Measurements from ENCODE around the gene GUCY2D. TPM values are rescaled to one million over a fixed set of nuclear protein-coding genes. Genes with fewer than 3 reads are reported as not detected.

Gene GUCY2D
- total RNA-seq, 1 donor, result not detected

DNA sequence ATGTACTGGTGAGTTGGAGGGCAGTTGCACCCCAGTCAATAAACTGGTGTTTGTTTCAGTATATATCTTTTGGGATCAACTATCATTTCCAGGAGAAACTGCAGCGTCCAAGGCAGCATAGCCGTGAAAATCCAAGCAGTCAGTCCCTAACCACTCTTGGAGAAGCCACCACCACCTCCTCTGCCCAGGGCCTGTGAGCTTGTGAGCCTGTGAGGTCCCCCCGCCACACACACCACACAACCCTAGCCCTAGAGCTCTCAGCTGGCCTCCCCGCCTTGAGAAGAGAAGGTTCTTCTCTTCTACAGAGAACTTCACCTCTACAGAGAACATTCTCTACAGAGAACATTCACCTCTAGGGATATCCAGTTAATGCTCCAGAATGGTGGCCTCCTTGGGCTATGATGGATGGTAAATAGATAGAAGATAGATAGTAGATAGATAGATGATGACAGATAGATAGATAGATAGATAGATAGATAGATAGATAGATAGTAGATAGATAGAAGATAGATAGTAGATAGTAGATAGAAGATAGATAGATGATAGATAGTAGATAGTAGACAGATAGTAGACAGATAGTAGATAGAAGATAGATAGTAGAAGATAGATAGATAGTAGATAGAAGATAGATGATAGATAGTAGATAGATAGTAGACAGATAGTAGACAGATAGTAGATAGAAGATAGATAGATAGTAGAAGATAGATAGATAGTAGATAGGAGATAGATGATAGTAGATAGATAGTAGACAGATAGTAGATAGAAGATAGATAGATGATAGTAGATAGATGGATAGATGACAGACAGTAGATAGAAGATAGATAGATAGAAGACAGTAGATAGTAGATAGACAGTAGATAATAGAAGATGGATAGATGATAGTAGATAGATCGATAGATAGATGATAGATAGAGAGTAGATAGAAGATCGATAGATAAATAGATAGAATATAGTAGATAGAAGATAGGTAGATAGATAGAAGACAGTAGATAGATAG lies 50.1 kb downstream of the GUCY2D start:
- H3K4me1 ChIP-seq (ENCODE audit: insufficient read depth, low read length), result peaks cover 13% of the 10 kb centered on the region
- no peaks in the 10 kb centered on the region for H3K79me2 ChIP-seq (ENCODE audit: insufficient read depth, low read length)
- H3K4me2 ChIP-seq (ENCODE audit: insufficient read depth, low read length), result no peak overlapping the region
- TF ChIP-seq, protein P1, sequence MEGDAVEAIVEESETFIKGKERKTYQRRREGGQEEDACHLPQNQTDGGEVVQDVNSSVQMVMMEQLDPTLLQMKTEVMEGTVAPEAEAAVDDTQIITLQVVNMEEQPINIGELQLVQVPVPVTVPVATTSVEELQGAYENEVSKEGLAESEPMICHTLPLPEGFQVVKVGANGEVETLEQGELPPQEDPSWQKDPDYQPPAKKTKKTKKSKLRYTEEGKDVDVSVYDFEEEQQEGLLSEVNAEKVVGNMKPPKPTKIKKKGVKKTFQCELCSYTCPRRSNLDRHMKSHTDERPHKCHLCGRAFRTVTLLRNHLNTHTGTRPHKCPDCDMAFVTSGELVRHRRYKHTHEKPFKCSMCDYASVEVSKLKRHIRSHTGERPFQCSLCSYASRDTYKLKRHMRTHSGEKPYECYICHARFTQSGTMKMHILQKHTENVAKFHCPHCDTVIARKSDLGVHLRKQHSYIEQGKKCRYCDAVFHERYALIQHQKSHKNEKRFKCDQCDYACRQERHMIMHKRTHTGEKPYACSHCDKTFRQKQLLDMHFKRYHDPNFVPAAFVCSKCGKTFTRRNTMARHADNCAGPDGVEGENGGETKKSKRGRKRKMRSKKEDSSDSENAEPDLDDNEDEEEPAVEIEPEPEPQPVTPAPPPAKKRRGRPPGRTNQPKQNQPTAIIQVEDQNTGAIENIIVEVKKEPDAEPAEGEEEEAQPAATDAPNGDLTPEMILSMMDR (IDR thresholded peaks at IDR 0.05; ENCODE audit: extremely low read depth, low read depth, low read length), result no peak
- H3K4me3 ChIP-seq (ENCODE audit: insufficient read depth, low read length), result no peak overlapping the region
- H3K9me3 ChIP-seq (ENCODE audit: low read depth, low read length), result no peaks in the 10 kb centered on the region
- H4K20me1 ChIP-seq (ENCODE audit: insufficient read depth, low read length), result no peaks in the 10 kb centered on the region
- H3K27ac ChIP-seq (ENCODE audit: low read depth, low read length), result no peak overlapping the region
- no peak for DNase-seq (ENCODE audit: insufficient read length, low spot score, missing footprints)
- H3K27me3 ChIP-seq (ENCODE audit: insufficient read depth, low read length), result peaks cover 31% of the 10 kb centered on the region
- H3K36me3 ChIP-seq (ENCODE audit: insufficient read depth, low read length), result no peaks in the 10 kb centered on the region
- H2AFZ ChIP-seq (ENCODE audit: low read length), result no peak overlapping the region

- Histone ChIP-seq H3K79me2 (ENCODE audit: insufficient read depth, low read length) (no peaks in the 10 kb centered on the region), H2AFZ (ENCODE audit: low read length) (no peak overlapping the region), H4K20me1 (ENCODE audit: insufficient read depth, low read length) (no peaks in the 10 kb centered on the region), H3K4me1 (ENCODE audit: insufficient read depth, low read length) (peaks cover 13% of the 10 kb centered on the region), H3K4me2 (ENCODE audit: insufficient read depth, low read length) (no peak overlapping the region), H3K27me3 (ENCODE audit: insufficient read depth, low read length) (peaks cover 37% of the 10 kb centered on the region), H3K4me3 (ENCODE audit: insufficient read depth, low read length) (no peak overlapping the region), H3K9me3 (ENCODE audit: low read depth, low read length) (no peaks in the 10 kb centered on the region), H3K27ac (ENCODE audit: low read depth, low read length) (no peak overlapping the region), H3K36me3 (ENCODE audit: insufficient read depth, low read length) (no peaks in the 10 kb centered on the region)
- TF ChIP-seq, protein P1 (IDR thresholded peaks at IDR 0.05; ENCODE audit: extremely low read depth, low read depth, low read length), result no peak
- no peak for DNase-seq (ENCODE audit: insufficient read length, low spot score, missing footprints)
These were observed 51.2 kb downstream of the GUCY2D start for GRCh38 chr17:8053600-8053999.

- no peak overlapping the region for H3K27ac ChIP-seq (ENCODE audit: low read depth, low read length)
- no peak overlapping the region for H2AFZ ChIP-seq (ENCODE audit: low read length)
- DNase-seq (ENCODE audit: insufficient read length, low spot score, missing footprints), result no peak
- peaks cover 54% of the 10 kb centered on the region for H3K27me3 ChIP-seq (ENCODE audit: insufficient read depth, low read length)
- H3K4me3 ChIP-seq (ENCODE audit: insufficient read depth, low read length), result no peak overlapping the region
- H3K9me3 ChIP-seq (ENCODE audit: low read depth, low read length), result no peaks in the 10 kb centered on the region
- H3K79me2 ChIP-seq (ENCODE audit: insufficient read depth, low read length), result no peaks in the 10 kb centered on the region
- H3K4me2 ChIP-seq (ENCODE audit: insufficient read depth, low read length), result no peak overlapping the region
- TF ChIP-seq, protein P1 (IDR thresholded peaks at IDR 0.05; ENCODE audit: extremely low read depth, low read depth, low read length), result no peak
- no peaks in the 10 kb centered on the region for H4K20me1 ChIP-seq (ENCODE audit: insufficient read depth, low read length)
- no peaks in the 10 kb centered on the region for H3K36me3 ChIP-seq (ENCODE audit: insufficient read depth, low read length)
- peaks cover 13% of the 10 kb centered on the region for H3K4me1 ChIP-seq (ENCODE audit: insufficient read depth, low read length)
These were observed 53.4 kb downstream of the GUCY2D start for GRCh38 chr17:8055851-8056231.

- Histone ChIP-seq H4K20me1 (ENCODE audit: insufficient read depth, low read length) (no peaks in the 10 kb centered on the region), H2AFZ (ENCODE audit: low read length) (no peak overlapping the region), H3K4me3 (ENCODE audit: insufficient read depth, low read length) (no peak overlapping the region), H3K27me3 (ENCODE audit: insufficient read depth, low read length) (peaks cover 59% of the 10 kb centered on the region), H3K4me1 (ENCODE audit: insufficient read depth, low read length) (peaks cover 13% of the 10 kb centered on the region), H3K27ac (ENCODE audit: low read depth, low read length) (no peak overlapping the region), H3K9me3 (ENCODE audit: low read depth, low read length) (no peaks in the 10 kb centered on the region), H3K36me3 (ENCODE audit: insufficient read depth, low read length) (no peaks in the 10 kb centered on the region), H3K79me2 (ENCODE audit: insufficient read depth, low read length) (no peaks in the 10 kb centered on the region), H3K4me2 (ENCODE audit: insufficient read depth, low read length) (peak overlapping the region; percentile 46)
- peak; percentile 92 for DNase-seq (ENCODE audit: insufficient read length, low spot score, missing footprints)
- TF ChIP-seq, protein P1 (IDR thresholded peaks at IDR 0.05; ENCODE audit: extremely low read depth, low read depth, low read length), result no peak
These were observed 54.0 kb downstream of the GUCY2D start for GRCh38 chr17:8056232-8056975.
